Measurements from ENCODE around the gene GPRIN3.
"Not testable (repeated sequence)": the region's sequence is repeated elsewhere in the genome, so short reads cannot be mapped to it uniquely, and the experiment has no call there.

GPRIN3 gene

DNA sequence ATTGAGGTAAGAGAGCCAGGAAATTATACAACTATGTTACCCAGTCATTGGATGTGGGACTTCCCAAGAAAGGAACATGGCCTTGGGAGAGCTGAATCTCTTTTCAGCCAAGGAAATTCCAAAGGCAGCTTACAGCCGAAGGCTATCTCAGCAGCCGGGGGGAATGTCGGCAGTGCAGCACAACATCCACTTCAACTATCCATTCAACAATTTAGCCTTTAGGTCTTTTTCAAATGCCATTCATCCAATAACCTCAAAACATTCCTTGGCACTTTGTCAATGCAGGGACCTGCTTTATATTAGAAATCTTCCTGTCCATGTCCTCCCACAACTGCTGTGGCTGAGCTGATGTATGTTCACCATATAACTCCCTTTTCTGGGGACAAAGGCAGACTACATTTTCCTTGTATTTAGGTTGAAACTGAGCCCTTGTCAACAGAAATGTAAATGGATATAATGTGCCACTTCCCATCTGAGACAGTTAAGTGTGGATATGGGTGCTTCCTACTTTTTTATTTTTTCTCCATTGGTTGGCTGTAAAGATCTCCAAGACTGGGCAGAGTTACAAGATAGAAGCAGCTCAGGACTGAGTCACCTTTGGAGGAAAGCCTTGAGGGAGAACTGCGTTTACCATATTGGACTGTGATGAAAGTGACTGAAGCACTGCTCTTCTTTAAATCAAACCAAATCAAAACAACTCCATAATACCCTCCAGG, 94.8 kb downstream of the GPRIN3 start:
- DNase-seq = no peak

DNA sequence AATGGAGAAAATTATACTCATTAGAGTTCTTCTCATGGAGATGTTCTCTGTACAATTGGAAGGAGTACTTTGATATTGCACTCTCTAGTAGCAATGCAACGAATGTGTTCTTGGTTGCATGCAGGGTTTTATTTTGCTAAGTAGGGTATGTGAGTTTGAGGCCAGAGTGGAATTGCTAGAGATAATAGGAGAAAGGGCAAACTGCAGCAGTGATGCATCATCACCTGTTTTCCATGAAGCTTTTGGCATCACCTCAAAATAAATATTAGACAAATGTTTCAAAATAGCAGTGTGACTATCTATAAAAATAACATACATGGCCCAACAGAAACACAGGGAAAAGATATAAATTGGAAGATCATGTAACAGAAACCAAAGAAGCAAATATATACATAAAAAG, 103.0 kb downstream of the GPRIN3 start:
- no peak for DNase-seq

DNA sequence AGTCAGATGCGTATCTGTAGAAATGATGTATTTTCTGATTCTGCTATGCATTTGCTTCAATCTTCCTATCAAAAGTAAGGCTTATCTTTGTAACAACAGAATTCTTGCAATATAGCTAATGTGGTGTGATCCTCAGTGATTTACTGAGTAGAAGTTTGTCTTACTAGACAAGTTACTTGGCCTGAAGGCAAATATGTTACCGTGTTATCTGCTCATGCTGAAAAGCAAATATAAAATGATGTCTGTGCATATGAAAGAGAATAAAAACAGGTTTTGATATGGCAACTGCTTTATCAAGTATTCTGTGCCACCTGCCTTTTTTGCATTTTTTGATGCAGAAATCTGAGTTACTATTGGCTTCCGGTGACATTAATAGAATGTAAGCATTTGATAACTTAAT, 103.7 kb downstream of the GPRIN3 start:
- DNase-seq = no peak

DNA sequence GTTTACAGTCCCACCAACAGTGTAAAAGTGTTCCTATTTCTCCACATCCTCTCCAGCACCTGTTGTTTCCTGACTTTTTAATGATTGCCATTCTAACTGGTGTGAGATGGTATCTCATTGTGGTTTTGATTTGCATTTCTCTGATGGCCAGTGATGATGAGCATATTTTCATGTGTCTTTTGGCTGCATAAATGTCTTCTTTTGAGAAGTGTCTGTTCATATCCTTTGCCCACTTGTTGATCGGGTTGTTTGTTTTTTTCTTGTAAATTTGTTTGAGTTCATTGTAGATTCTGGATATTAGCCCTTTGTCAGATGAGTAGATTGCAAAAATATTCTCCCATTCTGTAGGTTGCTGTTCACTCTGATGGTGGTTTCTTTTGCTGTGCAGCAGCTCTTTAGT, 108.2 kb downstream of the GPRIN3 start:
- not testable (repeated sequence) for DNase-seq

DNA sequence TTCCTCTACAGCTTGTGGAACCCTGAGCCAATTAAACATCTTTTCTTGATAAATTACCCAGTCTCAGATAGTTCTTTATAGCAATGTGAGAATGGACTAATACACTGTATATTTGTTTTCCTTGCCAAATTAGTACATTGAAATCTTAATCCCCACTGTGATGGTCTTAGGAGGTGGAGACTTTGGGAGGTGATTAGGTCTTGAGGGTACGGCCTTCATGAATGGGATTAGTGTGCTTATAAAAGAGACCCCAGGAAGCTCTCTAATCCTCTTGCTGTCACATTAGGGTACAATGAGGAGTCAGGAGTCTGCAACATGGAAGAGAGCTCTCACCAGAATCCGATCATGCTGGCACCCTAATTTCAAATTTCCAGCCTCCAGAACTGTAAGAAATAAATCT, 109.7 kb downstream of the GPRIN3 start:
- no peak for DNase-seq

DNA sequence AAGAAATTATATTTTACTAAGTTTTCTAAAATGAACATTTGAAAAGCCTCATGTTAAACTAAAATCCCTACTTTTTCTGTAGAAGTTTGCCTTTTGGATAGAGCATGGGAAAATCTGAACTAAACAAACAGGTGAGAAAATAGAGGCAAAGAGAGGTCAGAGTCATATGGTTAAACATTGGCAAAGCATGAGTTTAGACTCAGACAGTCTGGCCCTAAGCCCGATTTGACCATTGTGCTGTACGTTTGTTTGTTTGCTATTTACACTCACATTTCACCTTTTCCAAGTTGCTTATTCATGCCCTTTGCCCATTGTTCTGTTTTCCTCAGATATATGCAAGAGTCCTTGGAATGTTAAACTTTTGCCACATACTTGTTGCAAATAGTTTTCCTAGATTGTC, 110.9 kb downstream of the GPRIN3 start:
- no peak for DNase-seq

DNA sequence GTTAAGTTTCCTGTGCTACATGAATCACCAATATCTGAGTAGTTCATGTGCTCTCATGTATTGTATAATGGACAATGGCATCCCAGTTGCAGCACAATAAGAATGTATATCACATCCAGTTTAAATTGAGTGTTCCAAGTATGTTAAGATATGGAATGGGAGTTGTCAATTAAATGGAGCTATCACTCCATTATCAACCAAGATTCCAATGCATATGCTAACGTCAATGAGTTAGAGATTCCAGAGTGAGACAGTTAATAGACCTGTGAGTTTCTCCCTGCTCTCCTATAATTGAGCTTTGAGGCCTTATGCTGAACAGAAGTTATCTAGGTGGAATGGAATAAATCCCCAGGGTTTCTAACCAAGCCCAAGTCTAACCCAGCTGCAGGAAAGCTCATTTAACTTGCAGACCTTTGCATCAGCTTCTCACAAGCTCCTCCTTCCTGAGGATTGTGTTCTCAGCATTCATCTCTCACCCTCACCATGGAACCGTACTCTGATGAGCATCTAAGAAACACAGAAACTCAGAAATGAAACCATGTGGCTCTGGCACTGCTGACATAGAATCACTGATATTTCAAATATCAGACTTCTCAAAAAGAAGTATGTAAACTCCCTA, 111.4 kb downstream of the GPRIN3 start:
- DNase-seq = no peak

DNA sequence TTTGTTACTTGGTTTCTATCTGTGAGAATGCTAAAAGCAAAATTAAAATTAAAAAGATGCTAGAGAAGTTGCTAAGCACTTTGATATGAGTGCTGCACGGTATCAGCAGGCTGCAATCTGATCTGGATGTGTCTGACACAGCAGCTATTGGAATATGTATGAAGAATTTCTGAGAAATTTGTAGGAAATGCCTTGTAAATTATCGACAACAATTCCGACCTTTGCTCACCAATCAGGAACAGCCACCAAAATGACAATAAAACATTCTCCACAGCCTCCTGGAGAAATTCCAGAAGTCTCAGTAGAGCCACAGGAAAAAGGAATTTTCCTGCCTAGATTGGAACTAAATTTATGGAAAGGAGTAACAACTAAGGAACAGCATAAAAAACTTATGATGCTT, 113.8 kb downstream of the GPRIN3 start:
- DNase-seq = no peak
